ELF-1 (cell line): ENCODE data around the gene NOTCH1.

Experiments used
- DNase-seq: peaks from one replicate; pipeline ENCODE4 v3.0.0-alpha.2; 2016; ENCODE audit warnings: low read depth, low spot score

The NOTCH1 gene

DNA sequence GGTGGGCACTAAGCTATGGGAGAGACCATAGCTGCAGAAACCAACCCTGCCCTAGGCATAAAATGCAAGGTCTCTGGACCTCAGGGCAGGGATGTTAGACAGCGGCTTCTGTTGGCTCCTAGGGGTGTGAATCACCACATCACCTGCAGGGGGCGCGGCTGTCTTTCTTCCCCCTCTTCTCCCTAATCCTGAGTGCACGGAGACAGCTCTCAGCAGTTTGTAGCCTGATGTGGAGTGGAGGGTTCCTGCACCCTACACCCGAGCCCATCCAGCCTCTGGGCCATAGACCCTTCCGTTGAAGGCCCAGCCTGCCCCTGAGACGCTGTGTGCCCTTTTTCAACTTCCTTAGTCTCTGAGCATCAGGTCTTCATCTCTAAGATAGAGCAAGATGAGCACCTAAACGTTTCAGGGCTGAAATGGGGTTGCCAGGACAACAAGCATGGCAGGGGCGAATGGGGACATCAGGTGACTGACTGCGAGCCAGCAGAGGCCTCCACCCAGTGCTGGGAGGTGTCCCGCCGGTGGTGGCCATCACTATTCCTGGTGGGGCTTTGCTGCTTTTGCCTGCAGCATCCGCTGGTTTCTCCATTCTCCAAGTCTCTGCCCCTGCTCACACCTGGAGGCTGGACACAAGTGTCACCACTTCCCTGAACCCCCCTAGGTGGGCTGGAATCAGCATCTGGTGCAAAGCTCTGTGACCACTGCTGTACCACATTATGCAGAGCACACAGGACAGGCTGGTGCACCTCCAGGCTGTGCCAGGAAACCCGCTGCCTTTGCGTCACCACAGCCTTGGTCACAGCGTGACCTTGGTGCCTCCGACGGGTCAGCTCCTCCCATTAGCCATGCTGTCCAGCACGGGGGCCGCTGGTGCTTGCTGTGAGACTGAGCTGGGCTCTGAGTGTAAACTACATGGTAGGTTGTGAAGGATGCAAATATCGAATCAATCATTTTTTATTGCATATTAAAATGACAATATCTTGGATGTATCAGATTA, 60.5 kb downstream of the NOTCH1 start:
- peak; percentile 95 for DNase-seq

DNA sequence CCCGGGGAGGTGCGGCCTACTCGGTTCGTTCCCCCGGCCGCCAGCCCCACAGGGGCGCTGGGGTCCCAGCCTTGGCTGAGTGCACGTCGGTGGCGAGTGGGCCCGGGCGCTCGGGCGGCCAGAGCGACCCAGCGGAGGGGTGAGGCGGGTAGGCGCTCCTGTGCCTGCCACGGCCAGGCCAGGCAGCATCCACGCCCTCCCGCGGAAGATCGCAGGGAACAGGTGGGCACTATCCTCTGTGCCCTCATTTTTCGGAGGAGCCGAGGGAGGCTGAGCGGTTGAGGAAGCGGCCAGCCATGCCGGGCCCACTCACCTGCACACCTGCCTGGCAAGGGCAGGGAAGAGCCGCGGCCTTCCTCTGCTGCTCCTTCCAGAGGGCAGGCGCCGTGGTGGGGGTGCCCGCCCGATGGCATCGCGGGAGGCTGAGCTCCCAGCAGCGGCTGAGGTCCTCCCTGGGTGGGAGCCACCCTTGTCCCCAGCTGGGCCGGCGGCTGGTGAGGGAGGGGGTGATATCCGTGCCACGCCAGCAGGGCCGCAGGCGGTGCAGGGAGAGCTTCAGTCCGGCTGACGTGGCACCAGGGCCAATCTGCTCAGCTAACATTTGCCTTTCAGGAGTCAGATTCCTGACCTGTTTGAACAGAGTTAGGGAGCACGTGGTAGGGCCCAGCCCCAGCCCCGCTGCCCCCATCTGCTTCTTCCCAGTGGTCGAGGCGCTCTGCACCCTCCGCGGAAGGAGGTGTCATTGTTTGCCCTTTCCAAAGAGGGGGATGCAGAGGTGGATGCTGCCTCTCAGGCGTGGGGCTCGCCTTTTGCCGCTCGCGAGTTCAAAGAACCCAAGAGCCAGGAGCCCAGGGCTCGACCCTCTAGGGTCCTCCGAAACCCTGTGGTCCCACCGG, 61.4 kb downstream of the NOTCH1 start:
- no peak for DNase-seq

DNA sequence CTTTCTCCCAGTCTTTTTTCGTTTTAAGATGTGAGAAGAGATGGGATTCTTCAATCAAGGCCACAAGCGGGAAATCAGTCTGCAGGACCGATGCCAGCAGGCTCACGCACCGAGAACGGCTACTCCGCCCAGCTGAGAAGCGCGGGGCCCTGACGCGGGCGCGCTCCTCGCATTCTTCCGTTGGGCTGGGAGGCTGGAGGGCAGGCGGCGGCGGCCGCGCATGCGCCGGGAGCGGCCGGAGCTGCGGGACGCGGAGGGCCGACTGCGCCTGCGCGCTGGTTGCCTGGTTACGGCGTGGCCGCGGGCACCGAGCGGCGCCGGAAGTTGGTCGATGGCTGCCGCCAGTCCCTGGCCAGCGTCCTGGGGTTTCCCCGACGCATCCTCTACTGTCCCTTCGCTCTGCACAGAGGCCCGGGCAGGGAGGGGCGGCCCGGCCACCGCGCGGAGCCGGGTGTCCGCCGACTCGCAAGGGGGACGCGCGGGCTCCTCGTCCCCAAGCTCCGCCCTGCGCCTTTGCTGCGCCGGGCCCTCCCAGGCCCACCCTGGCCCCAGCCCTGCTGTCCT, 62.2 kb downstream of the NOTCH1 start:
- peak; percentile 97 for DNase-seq

DNA sequence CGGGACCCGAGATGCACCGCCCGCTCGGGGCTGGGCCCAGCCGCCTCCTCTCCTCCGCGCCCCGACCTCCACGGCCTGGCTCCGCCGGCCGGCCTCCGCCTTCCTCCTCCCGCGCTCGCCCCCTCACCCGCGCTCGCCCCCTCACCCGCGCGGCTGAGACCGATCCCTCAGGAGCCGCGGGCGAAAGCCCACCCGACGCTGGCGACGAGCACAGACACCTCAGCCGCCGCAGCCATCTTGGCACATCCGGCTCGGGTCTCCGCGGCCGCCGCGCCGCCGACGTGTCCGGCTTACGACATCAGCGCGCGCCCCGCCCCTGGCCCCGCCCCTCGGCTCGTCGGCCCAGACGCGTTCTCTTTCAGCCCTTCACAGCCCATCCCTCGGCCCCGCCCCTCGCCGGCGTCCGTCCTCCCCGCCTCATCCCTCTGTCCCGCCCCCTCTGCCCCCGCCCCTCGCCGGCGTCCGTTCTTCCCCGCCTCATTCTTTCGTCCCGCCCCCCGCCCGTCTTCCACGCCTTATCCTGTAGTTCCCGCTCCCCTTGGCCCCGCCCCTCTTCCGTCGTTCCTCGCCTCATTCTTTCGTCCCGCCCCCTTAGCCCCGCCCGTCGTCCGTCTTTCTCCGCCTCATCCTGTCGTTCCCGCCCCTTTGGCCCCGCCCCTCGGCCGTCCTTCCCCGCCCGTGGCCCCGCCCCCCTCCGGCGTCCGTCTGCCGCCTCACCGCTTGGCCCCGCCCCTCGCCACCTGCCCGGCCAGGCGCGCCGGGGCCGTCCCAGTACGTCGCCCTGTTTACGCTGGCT, 62.9 kb downstream of the NOTCH1 start, which contains the start of gene SEC16A:
SEC16A (minus strand) TSS at position 248 of the 796 bp plus-strand sequence. CDS start 5,425 bp downstream, outside the sequence.
- DNase-seq, result peak; percentile 96

DNA sequence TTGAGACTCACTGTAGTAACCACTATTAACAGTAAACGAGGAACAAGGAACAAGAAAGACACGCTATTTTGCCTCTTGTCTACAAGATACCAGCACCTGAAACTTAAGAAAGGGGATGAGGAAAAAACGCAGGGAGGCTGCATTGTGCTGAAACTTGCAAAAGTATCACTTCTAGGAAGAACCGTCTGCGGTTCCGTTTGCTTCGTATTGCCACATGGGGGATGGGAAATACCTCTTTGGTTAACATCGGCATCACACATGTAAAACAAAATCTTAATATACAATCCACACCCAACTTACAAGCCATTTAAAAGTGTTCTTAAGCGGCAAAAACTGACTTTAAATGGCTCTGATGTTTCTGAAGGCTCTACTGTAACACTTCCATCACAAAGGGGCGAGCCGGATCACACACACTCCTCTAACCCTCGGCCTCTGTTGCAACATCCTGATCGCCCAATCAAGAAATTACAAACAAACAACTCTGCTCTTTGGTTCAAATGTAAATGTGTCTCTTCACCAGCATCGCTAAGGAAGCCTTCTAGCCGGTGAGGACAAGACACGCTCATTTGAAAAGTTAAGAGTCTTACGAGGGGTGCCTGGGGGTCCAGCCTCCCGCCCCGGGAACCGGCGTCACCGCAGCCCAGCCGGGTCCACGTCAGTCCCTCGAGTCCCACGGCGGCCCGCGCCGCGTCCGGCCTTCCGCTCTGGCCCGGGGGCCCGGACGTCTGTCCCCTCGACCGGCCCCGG, 63.6 kb downstream of the NOTCH1 start:
- peak; percentile 47 for DNase-seq

DNA sequence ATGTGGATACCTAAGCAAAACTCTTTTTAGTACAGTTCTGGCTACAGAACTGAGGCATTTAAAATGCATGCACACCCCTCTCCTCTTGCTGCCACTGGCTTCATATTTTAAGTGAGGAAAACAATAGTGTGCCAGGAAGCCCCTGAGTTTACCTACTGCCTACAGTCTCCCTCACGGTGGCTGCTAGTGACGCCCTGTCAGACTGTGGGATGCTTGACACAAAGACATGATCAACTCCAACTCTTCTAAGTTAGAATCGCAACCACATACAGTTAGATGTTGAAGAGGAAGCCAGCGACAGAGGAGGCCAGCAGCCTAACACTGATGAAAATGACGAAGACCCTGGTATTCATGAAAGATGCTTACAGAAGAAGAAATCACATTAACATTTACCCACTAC, 64.3 kb downstream of the NOTCH1 start:
- DNase-seq, result no peak

DNA sequence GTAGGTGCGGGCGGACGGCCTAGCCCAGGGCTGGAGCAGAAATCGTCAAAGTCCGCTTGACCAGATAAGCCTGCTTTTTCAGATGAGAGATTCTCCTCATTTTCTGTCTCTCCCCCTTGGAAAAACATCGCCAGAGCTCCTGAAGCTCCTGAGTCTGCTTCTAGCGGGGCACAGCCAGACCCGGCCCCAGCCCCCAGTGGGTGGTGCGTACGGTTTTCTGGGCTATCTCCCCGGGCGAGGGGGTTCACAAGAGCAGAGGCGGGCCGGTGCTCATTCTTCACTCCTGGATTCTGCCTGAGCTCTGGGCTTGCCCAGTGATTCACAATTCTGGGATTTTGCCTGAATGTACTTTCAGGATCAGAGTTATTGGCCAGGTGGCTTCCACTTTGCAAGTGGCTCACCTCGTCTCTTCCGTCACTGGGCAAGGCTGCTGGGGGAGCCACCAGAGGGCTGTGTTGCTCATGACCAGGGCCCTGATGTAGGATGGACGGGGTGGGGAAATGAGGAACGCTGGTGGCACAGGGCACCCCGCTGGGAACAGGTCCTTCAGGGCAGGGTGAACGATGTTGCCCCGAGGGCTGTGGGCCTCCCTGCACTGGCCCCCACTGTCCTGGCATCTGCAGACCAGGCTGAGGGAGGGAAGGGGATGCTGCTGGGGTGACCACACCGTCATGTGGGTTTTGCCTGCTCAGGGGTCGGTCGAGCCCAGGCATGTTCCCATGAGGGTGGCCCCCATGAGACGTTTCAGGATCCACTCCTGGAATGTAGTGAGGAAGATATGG, 69.3 kb downstream of the NOTCH1 start:
- DNase-seq, result no peak

DNA sequence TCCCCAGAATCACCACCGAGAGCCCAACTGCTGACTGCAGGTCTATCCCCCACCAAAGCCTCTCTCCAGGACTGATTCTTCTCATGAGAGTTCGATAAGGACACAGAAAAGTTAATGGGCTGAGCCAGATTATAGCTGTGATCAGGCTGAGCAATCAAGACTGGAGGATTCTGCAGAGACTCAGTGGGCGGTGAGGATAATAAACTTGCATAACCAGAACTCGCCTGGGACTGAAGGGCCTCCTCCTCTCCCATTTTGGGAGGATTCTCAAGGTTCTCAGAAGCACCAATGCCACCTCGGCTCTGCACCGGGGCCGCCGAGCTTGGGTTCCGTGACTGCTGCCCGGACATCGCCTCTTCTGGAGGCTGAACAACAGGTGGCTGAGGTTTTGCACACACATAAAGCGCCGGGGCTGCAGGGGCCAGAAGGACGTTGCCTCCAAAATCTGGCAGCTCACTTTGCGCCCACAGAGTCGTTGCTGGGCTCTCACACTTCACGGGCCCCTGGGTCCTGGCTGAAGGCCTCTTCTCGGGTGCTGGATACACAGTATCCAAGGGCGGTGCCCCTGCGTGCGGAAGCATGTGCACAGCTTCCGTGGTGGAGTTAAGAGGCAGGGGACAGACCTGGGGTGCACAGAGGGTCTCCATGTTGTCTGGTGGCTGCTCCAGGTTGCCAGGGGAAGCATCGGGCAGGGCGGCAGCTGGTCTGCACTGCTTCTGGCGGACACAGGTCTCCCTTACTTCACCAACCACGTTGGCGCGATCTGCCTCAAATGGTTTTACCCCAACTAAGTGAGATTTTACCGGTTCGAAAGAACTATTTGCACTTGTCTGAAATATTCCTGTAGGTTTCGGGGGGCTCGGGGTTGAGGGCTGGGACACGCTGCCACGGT, 70.6 kb downstream of the NOTCH1 start:
- DNase-seq, result no peak

DNA sequence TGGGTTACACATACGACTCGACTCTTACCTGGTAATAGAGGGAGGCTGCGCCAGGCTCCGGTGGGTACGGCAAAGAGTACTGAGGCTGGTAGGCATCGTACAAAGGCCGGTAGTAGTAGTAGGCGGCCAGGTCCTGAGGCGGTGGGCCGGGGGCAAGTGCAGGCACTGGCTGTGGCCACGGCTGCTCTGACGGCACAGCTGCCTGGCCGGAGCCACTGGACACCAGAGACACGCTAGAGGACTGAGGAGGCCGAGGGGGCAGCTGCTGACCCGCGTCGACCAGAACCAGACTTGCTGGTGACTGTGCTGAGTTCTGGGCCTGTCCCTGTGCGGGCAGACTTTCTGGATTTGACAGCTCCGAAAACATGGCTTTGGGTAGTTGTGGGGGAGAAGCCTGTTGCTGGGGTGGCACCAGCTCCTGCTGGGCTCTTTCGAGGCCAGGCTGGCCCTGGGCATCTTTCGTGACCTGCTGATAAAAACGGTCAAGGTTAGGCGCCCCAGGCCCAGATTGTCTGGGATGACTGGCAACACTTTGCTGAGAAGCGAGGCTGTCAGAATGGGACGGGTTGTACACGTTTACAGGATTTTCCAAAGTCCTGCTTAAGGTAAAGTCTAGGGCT, 71.7 kb downstream of the NOTCH1 start:
- no peak for DNase-seq

DNA sequence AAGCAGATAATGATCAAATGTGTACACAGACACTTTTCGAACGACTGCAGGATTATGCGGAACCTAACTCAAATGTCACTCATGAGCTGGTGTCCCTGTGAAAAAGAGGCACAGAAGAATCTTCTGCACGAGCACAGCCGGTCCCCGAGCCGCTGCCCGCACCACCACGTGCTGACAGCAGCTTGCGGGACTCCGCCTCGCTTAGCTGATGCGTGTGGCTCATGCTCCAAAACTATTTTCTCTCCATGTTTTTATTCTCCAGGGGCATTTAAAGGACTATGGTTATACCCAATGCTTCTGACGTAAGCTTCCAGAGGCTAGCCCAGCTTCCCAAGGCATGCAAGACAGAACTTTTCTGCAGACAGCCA, 72.5 kb downstream of the NOTCH1 start:
- no peak for DNase-seq

DNA sequence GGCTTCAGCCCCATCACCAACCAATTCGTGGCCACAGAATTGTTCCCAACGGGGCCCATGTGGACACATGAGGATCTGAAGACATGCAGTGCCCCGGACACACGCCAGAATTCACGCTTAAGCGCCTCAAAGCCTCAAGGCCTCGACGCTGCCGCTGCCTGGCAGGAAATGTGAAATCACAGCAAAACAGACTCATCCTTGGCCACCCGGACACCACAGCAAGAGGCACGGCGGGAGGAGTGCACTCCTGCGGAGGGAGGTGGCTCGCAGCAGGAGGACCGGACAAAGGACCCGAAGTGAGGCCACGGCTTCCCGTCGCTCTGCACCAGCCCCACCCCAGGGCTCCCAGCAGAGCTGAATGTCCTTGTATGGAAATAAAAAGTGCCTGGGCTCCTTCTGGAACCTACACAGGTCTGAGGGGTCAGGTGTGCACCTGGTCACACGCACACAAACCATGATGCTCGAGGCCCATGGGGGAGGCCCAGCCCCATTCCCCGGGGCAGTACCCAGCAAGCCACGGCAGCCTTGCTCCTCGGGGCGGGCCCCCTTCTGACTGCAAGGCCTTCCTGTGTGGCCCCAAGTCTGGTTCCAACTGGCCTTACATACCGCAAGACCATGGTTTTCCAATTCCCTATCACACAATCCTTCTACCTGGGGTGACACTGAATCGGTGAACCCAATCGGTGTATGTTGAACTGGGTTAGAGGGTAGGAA, 73.1 kb downstream of the NOTCH1 start:
- DNase-seq, result no peak

DNA sequence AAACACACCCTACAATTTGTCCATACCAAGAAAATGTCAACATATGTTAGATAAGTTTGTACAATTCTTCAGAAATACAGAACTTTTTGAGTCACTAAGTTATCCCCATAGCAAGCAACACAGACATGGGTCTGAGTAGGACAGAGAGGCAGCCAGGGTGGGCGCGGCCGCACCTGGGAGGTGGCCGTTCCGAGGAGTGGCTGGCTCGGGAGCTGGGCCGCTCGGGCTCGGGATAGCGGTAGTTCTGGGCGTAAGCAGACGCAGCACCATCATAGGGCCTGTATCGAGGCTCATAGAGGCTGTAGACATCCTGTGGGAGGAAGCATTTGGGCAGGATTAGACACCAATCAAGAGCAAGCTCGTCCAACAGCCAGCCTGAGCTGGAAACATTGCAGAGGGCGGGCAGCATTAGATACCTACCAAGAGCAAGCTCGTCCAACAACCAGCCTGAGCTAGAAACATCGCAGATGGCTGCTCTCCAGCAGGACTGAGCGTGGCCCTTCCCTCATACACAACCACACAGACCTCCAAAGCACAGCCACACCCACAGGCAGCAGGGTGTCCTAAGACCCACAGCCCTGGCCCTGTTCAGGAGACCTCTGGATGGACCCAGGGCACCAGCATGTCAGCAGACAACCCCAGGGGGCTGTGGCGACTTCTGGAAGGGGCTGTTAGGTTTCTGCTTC, 73.9 kb downstream of the NOTCH1 start:
- no peak for DNase-seq

DNA sequence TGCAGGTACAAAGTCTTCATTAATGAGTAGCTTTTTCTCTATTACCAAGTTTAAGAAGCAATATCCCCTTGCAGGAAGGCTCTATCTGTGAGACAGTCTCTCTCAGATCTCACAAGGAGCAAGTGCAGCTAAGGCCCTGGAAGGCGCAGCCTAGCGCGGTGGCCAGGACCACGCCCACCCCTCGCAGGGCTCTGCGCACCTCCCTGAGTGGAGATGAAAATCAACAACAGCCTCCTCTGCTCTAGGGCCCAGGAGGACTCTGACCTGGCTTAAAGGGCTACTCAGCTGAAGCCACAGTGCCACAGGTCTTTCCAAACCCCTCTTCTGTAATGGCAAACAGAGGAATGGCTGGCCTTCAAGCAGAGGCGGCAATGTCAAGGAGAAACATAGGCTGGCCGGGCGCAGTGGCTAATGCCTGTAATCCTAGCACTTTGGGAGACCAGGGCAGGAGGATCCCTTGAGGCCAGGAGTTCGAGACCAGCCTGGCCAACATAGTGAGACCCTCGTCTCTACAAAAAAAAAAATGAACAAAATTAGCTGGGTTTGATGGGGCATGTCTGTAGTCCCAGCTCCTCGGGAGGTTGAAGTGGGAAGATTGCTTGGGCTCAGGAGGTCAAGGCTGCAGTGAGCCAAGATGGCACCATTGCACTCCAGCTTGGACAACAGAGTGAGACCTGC, 74.9 kb downstream of the NOTCH1 start:
- no peak for DNase-seq

DNA sequence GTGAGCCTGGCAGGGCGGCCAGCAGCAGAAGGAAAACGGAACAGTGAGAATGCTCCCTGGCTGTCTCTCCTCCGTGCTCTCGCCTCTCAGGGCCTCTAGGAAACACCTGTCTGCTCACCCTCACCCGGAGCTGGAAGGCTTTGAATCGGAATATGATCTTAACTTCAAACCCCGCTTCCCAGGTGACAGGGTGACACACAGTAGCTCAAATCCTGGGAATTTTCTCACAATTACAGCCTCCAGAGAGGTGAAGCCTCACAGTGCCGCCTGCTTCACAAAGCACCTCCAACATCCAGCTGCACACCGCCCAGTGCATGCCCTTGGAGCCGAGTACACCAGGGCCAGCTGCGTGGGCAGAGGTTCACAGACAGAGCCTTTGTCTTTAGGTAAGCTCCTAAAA, 75.5 kb downstream of the NOTCH1 start:
- no peak for DNase-seq

DNA sequence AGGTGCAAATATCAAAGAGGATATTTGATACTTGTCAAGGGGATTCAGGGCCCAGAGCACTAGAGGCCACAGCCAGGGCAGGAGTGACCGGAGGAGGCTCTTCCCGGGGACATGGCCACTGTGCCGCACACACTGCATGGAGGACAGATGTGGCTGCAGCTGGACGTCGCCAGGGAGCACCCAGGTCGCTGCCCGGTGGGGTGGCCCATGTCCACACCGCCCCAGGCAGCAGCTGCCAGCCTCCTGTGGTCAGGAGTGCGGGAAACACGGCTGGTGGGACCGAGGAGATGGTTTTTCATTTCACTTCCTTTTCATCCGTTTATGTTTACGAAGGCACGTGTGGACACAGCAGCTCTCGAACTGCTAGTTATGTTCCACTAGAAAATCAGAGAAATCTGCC, 78.1 kb downstream of the NOTCH1 start:
- DNase-seq, result no peak

DNA sequence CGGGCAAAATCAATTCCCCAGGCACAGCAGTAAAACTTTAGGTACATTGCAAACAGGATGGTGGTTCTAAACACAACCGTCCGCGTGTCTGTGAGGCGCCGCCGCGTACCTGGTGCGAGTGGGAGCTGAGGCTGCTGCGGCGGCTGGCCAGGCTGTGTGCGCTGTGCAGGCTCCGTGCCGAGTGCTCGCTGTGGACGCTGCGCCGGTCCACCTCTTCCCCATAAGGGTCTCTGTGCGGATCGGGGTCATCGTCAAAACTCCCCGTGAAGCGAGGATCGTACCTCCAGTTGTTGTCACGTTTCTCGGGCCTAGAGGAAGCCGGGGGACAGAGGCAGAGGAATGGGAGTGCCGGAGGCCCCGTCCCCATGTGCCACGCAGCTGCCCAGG, 79.7 kb downstream of the NOTCH1 start:
- DNase-seq, result no peak
